HG02571 (cell line): ENCODE measurements around the gene KIAA1755.

ENCODE experiments used
- ATAC-seq: cut with Tn5 transposase; IDR thresholded peaks from one replicate; pipeline ENCODE4 v1.9.1; 2021; ENCODE audit warnings: mild to moderate bottlenecking, moderate library complexity; ENCODE audit not compliant: unreplicated experiment

The KIAA1755 gene

GRCh38 chr20:38169636-38170193 is 90.8 kb downstream of the KIAA1755 start:
- ATAC-seq: no peak

- no peak for ATAC-seq
Observed at GRCh38 chr20:38168791-38169589, 91.5 kb downstream of the KIAA1755 start.

- ATAC-seq: no peak
Observed at GRCh38 chr20:38167851-38168760, 92.4 kb downstream of the KIAA1755 start.

GRCh38 chr20:38167328-38167850 is 93.1 kb downstream of the KIAA1755 start:
- ATAC-seq: no peak

- no peak for ATAC-seq
Observed at GRCh38 chr20:38166703-38167233, 93.8 kb downstream of the KIAA1755 start.

- no peak for ATAC-seq
Observed at GRCh38 chr20:38165966-38166702, 94.4 kb downstream of the KIAA1755 start.

- ATAC-seq: peak; percentile 68
Observed at GRCh38 chr20:38165089-38165965, 95.2 kb downstream of the KIAA1755 start, which contains the start of gene TGM2. Gene TGM2, minus strand, starts transcription at chr20:38165270. Its CDS starts 72 bp downstream, at chr20:38165198.

GRCh38 chr20:38164624-38165088 is 95.9 kb downstream of the KIAA1755 start:
- ATAC-seq: no peak

GRCh38 chr20:38164069-38164468 is 96.5 kb downstream of the KIAA1755 start:
- no peak for ATAC-seq

- no peak for ATAC-seq
Observed at GRCh38 chr20:38162878-38163875, 97.4 kb downstream of the KIAA1755 start.

- ATAC-seq: no peak
Observed at GRCh38 chr20:38162149-38162548, 98.4 kb downstream of the KIAA1755 start.

- ATAC-seq: no peak
Observed at GRCh38 chr20:38161412-38161774, 99.1 kb downstream of the KIAA1755 start.
